Esophagus squamous epithelium (tissue), 5 donors: ENCODE results near the gene TMPRSS3. TPM values are rescaled to one million over a fixed set of nuclear protein-coding genes. Genes with fewer than 3 reads are reported as not detected.

Source experiments
- DNase-seq: peaks from one replicate; lab custom pipeline; 2025; lab: John Stamatoyannopoulos, UW
- H3K27ac ChIP-seq, 4 donors: fragments of 200-600 bp; sonication (generic); one replicate each; pipeline ENCODE4 v1.5.1; 2016 to 2019; ENCODE audit warnings: mild to moderate bottlenecking in 1 of 4
- H3K27me3 ChIP-seq, 4 donors: fragments of 200-600 bp; sonication (generic); 1 replicate in 3 of 4; 2 replicates in 1 of 4; pipeline versions ENCODE4 v1.5.1 to v1.6.0; 2017 to 2021; ENCODE audit warnings: antibody characterized with exemption in 1 of 4
- H3K36me3 ChIP-seq, 3 donors: fragments of 200-600 bp; sonication (generic); one replicate each; pipeline ENCODE4 v1.5.1; 2016 to 2019
- H3K4me1 ChIP-seq, 3 donors: fragments of 200-600 bp; sonication (generic); one replicate each; pipeline ENCODE4 v1.5.1; 2017 to 2019
- H3K4me3 ChIP-seq, 4 donors: fragments of 200-600 bp; sonication (generic); 1 replicate in 3 of 4; 2 replicates in 1 of 4; pipeline ENCODE4 v1.5.1; 2016 to 2019; ENCODE audit warnings: mild to moderate bottlenecking in 2 of 4, moderate library complexity in 1 of 4
- H3K9me3 ChIP-seq, 3 donors: fragments of 200-600 bp; sonication (generic); one replicate each; pipeline ENCODE4 v1.5.1; 2016 to 2019
- POLR2A ChIP-seq, 4 donors: fragments of 450-650 bp; IDR thresholded peaks; one replicate each; pipeline ENCODE4 v1.6.1; 2017; ENCODE audit warnings: antibody characterized with exemption in 4 of 4, mild to moderate bottlenecking in 4 of 4, moderate library complexity in 3 of 4
- WGBS, 2 donors: methylation state at CpG; one replicate each; pipeline ENCODE4 v1.1.5; 2018; 5-methylcytosine and 5-hydroxymethylcytosine counted together
- intact Hi-C: fragments of 100-400 bp; cut with DNase I; formaldehyde crosslinking; loops from one replicate; pipeline ENCODE4 v1.15.0; 2022
- total RNA-seq, 4 donors: library from RNA; depleted of rRNA; stranded (reverse); fragments of >200 nt; gene quantifications; one replicate each; pipeline ENCODE4 v1.1.0, GENCODE V29; 2016
- TF ChIP-seq, protein P1 (sequence below), 6 experiments: fragments of 450-650 bp in 4 of 6; fragments of 200-600 bp in 2 of 6; sonication (generic) in 2 of 6; IDR thresholded peaks; one replicate each; pipeline ENCODE4 v1.5.1; 2016 to 2019; ENCODE audit warnings: antibody characterized with exemption in 6 of 6, mild to moderate bottlenecking in 4 of 6, moderate library complexity in 4 of 6
- donor health status: DM: yes; HTN: yes; CAD: no.

The TMPRSS3 gene
- total RNA-seq, 4 donors from 2014 or later, result 0.09 TPM; not detected in 3

- intact Hi-C loops, result no loop called here
- no peak for DNase-seq
Observed at GRCh38 chr21:42351626-42352440, 44.0 kb downstream of the TMPRSS3 start.

GRCh38 chr21:42350927-42351426, 44.9 kb downstream of the TMPRSS3 start, which contains the start of gene TFF2:
TFF2 (minus strand) TSS chr21:42350994; CDS start chr21:42350957, 37 bp downstream.
- Histone ChIP-seq H3K27ac (no peak within 1 kb of the TSS), H3K4me1 (no peaks in the 10 kb centered on the region), H3K27me3 (peaks cover 0 to 35% (median 0%) of the 10 kb centered on the region in 4 donors), H3K36me3 (no peaks in the 10 kb centered on the region), H3K9me3 (peaks cover 0 to 11% (median 8%) of the 10 kb centered on the region in 3 donors), H3K4me3 (no peak within 1 kb of the TSS)
- DNase-seq, result no peak
- no peak for TF ChIP-seq POLR2A (IDR thresholded peaks at IDR 0.05)
- TF ChIP-seq, protein P1, sequence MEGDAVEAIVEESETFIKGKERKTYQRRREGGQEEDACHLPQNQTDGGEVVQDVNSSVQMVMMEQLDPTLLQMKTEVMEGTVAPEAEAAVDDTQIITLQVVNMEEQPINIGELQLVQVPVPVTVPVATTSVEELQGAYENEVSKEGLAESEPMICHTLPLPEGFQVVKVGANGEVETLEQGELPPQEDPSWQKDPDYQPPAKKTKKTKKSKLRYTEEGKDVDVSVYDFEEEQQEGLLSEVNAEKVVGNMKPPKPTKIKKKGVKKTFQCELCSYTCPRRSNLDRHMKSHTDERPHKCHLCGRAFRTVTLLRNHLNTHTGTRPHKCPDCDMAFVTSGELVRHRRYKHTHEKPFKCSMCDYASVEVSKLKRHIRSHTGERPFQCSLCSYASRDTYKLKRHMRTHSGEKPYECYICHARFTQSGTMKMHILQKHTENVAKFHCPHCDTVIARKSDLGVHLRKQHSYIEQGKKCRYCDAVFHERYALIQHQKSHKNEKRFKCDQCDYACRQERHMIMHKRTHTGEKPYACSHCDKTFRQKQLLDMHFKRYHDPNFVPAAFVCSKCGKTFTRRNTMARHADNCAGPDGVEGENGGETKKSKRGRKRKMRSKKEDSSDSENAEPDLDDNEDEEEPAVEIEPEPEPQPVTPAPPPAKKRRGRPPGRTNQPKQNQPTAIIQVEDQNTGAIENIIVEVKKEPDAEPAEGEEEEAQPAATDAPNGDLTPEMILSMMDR (IDR thresholded peaks at IDR 0.05), result no peak
- 63 to 89% methylated on average over 3 to 4 of the region's 13 CpGs for WGBS, 2 donors
- intact Hi-C loops, result no loop called here

More at GRCh38 chr21:42351626-42352440, 44.0 kb downstream of the TMPRSS3 start:
- Histone ChIP-seq H3K27me3 (peaks cover 0 to 32% (median 0%) of the 10 kb centered on the region in 4 donors), H3K9me3 (peaks cover 0 to 20% (median 8%) of the 10 kb centered on the region in 3 donors), H3K4me1 (no peaks in the 10 kb centered on the region), H3K27ac (no peak overlapping the region), H3K4me3 (no peak overlapping the region), H3K36me3 (no peaks in the 10 kb centered on the region)
- 67 to 74% methylated on average over 10 to 11 of the region's 11 CpGs for WGBS, 2 donors
- TF ChIP-seq, protein P1 (IDR thresholded peaks at IDR 0.05), result no peak
- no peak for TF ChIP-seq POLR2A (IDR thresholded peaks at IDR 0.05)

DNA sequence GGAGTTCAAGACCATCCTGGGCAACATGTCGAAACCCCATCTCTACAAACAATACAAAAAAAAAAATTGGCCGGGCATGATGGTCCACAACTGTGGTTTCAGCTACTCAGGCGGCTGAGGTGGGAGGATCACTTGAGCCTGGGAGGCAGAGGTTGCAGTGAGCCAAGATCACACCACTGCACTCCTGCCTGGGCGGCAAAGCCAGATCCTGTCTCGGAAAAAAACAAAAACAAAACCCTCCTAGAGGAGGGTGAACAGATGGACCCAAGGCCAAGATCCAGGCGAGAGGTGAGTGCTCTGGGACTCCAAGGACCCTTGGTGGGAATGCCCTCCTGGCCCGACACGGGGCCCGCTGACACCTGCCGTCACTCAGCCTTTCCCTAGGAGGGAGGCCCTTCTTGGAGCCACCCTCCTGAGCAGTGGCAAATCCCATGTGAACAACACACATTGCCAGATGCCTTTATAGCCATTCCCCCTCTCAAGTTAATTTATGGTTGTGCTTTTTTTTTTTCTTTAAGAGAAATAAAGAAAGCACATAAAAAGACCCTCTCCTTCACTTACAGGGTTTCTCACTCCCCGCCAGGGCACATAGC, 45.4 kb downstream of the TMPRSS3 start:
- TF ChIP-seq, protein P1 (IDR thresholded peaks at IDR 0.05), result no peak
- no peak for TF ChIP-seq POLR2A (IDR thresholded peaks at IDR 0.05)
- Histone ChIP-seq H3K27me3 (peaks cover 0 to 35% (median 0%) of the 10 kb centered on the region in 4 donors), H3K27ac (no peak overlapping the region), H3K36me3 (no peaks in the 10 kb centered on the region), H3K4me3 (no peak overlapping the region), H3K9me3 (peaks cover 0 to 6% (median 5%) of the 10 kb centered on the region in 3 donors), H3K4me1 (no peaks in the 10 kb centered on the region)
- WGBS, 2 donors, result 71 to 85% methylated on average over 11 of the region's 11 CpGs
- no peak for DNase-seq
- intact Hi-C loops, result no loop called here

GRCh38 chr21:42349420-42350317, 46.2 kb downstream of the TMPRSS3 start:
- WGBS, 2 donors, result 57 to 80% methylated on average over 7 to 9 of the region's 14 CpGs
- intact Hi-C loops, result no loop called here

More at GRCh38 chr21:42349420-42350317, 46.2 kb downstream of the TMPRSS3 start:
- DNase-seq, result no peak
- no peaks in the 10 kb centered on the region for H3K9me3 ChIP-seq
- TF ChIP-seq, protein P1 (IDR thresholded peaks at IDR 0.05), result no peak
- no peak for TF ChIP-seq POLR2A (IDR thresholded peaks at IDR 0.05)
- H3K27me3 ChIP-seq, result peaks cover 0 to 35% (median 0%) of the 10 kb centered on the region in 4 donors
- no peaks in the 10 kb centered on the region for H3K4me1 ChIP-seq
- H3K36me3 ChIP-seq, result no peaks in the 10 kb centered on the region
- no peak overlapping the region for H3K27ac ChIP-seq
- no peak overlapping the region for H3K4me3 ChIP-seq
